GM12878 (cell line): ENCODE data around the gene F11. TPM values are rescaled to one million over a fixed set of nuclear protein-coding genes. Genes with fewer than 3 reads are reported as not detected.

ENCODE experiments used
- ATAC-seq: fragments of 200-7000 bp; cut with Tn5 transposase; 3 replicates; pipeline ENCODE4 v1.9.1; 2020; ENCODE audit warnings: mild to moderate bottlenecking, moderate library complexity
- BruUV-seq: library from RNA; stranded (reverse); fragments of 400-500 nt; replicated peaks from 2 replicates; lab custom pipeline; 2021; lab: Mats Ljungman, UMichigan
- CTCF ChIA-PET: fragments of 300-600 bp; sonication (Branson Sonifier 250); formaldehyde crosslinking; extraction: SDS; loops from one replicate; lab custom pipeline; 2021; ENCODE audit warnings: inconsistent platforms; lab: Yijun Ruan, JAX
- POLR2A ChIA-PET: fragments of 350-600 bp; formaldehyde crosslinking; extraction: SDS; loops from one replicate; lab custom pipeline; 2021; ENCODE audit warnings: inconsistent platforms; lab: Charles Lee
- RAD21 ChIA-PET: fragments of 300-600 bp; sonication (Branson Sonifier 250); formaldehyde crosslinking; loops from one replicate; lab custom pipeline; 2023; ENCODE audit warnings: antibody characterized with exemption; ENCODE audit not compliant: unreplicated experiment; lab: Charles Lee
- SMC1A ChIA-PET: fragments of 300-600 bp; sonication (Branson Sonifier 250); formaldehyde crosslinking; loops from one replicate; lab custom pipeline; 2023; ENCODE audit not compliant: unreplicated experiment, uncharacterized antibody; lab: Charles Lee
- DNase-seq: peaks from one replicate; pipeline ENCODE4 v3.0.0-alpha.2; 2011; ENCODE audit warnings: low read depth, low spot score
- FAIRE-seq: peaks from 3 replicates; lab custom pipeline; 2011; peaks lifted over from hg19 to GRCh38; lab: Jason Lieb, UNC
- H2AFZ ChIP-seq: 2 replicates; pipeline ENCODE4 v1.6.0; 2011; ENCODE audit warnings: low read depth, low read length, control low read depth; ENCODE audit not compliant: control insufficient read depth
- H3K27ac ChIP-seq: 2 replicates; pipeline ENCODE4 v1.5.1; 2011; ENCODE audit warnings: control low read depth; ENCODE audit not compliant: control insufficient read depth, insufficient read depth
- H3K27me3 ChIP-seq, 2 experiments: replicated peaks in 1 of 2; 2 replicates each; pipeline versions ENCODE4 v1.6.0 to v1.6.1; 2011; ENCODE audit warnings: low read length in 1 of 2; ENCODE audit not compliant: control insufficient read depth in 2 of 2, insufficient read depth in 2 of 2
- H3K36me3 ChIP-seq, 2 experiments: 2 replicates each; pipeline ENCODE4 v1.5.1; 2011; ENCODE audit warnings: low read length in 1 of 2; ENCODE audit not compliant: control insufficient read depth in 2 of 2, insufficient read depth in 2 of 2
- H3K4me1 ChIP-seq: 2 replicates; pipeline ENCODE4 v1.6.1; 2011; ENCODE audit warnings: mild to moderate bottlenecking, low read length, moderate library complexity, mixed read lengths; ENCODE audit not compliant: control insufficient read depth, insufficient read depth
- H3K4me2 ChIP-seq: 2 replicates; pipeline ENCODE4 v1.6.0; 2011; ENCODE audit warnings: control low read depth; ENCODE audit not compliant: control insufficient read depth, insufficient read depth
- H3K4me3 ChIP-seq: fragments of 200-600 bp; sonication (generic); 2 replicates; pipeline ENCODE4 v1.5.1; 2016
- H3K79me2 ChIP-seq: 2 replicates; pipeline ENCODE4 v1.6.0; 2011; ENCODE audit warnings: low read length; ENCODE audit not compliant: control insufficient read depth, insufficient read depth
- H3K9ac ChIP-seq: 2 replicates; pipeline ENCODE4 v1.8.0; 2011; ENCODE audit warnings: low read length, control low read depth, mixed read lengths; ENCODE audit not compliant: control insufficient read depth, insufficient read depth
- H3K9me3 ChIP-seq: replicated peaks from 3 replicates; pipeline ENCODE4 v1.5.1; 2011; ENCODE audit warnings: mild to moderate bottlenecking, low read length; ENCODE audit not compliant: control insufficient read depth, insufficient read depth
- H4K20me1 ChIP-seq: 2 replicates; pipeline ENCODE4 v1.6.0; 2011; ENCODE audit not compliant: control insufficient read depth, insufficient read depth
- BACH1 ChIP-seq: fragments of 450-650 bp; IDR thresholded peaks from 2 replicates; pipeline ENCODE4 v1.6.1; 2017; ENCODE audit warnings: mild to moderate bottlenecking, borderline replicate concordance
- POLR2AphosphoS5 ChIP-seq: IDR thresholded peaks from 2 replicates; pipeline ENCODE4 v1.6.1; 2011; ENCODE audit warnings: mild to moderate bottlenecking, low read length, inconsistent platforms
- ZNF207 ChIP-seq: fragments of 450-650 bp; IDR thresholded peaks from 2 replicates; pipeline ENCODE4 v1.6.1; 2014; ENCODE audit warnings: antibody characterized with exemption, mild to moderate bottlenecking, borderline replicate concordance
- whole genome bisulfite sequencing: methylation state at CpG from one replicate; pipeline ENCODE4 v1.1.6; 2016; ENCODE audit warnings: low lambda C conversion rate; ENCODE audit not compliant: insufficient replicate concordance, insufficient coverage; ENCODE audit errors: missing lambda C conversion rate; 5-methylcytosine and 5-hydroxymethylcytosine counted together
- in situ Hi-C: fragments of 300-500 bp; cut with MboI; formaldehyde crosslinking; loops from 9 replicates; pipeline ENCODE4 v1.14.3; 2018; ENCODE audit warnings: mixed read lengths
- intact Hi-C: fragments of 100-400 bp; cut with micrococcal nuclease; formaldehyde crosslinking; loops from one replicate; pipeline ENCODE4 v1.14.2; 2022; ENCODE audit not compliant: unreplicated experiment
- polyA plus RNA-seq, 11 experiments: library from polyadenylated mRNA; depleted of rRNA in 4 of 11; unstranded in 6 of 11; stranded (reverse) in 5 of 11; fragments of >200 nt; fragmentation: Nextera tagmentation in 4 of 11; fragmentation: Illumina TruSeq in 1 of 11; extraction: Ambion mirVana in 4 of 11; extraction: Trizol in 1 of 11; gene quantifications; 1 replicate in 1 of 11; 2 replicates in 10 of 11; pipeline versions ENCODE4 v1.2.1 to v1.2.3, GENCODE V29; 2011 to 2016; ENCODE audit warnings: inconsistent platforms in 2 of 11, missing spikeins in 2 of 11, low read depth in 1 of 11
- total RNA-seq, 4 experiments: library from RNA; depleted of rRNA in 3 of 4; stranded (reverse); fragments of >200 nt in 3 of 4; fragmentation: Illumina TruSeq in 1 of 4; extraction: Trizol in 1 of 4; gene quantifications; 2 replicates each; pipeline versions ENCODE4 v1.2.1 to v1.2.3, GENCODE V29; 2013 to 2021
- TF ChIP-seq, protein P1 (sequence below): fragments of 450-650 bp; IDR thresholded peaks from 2 replicates; pipeline ENCODE4 v1.6.1; 2016; ENCODE audit warnings: mild to moderate bottlenecking
- TF ChIP-seq, protein P2 (sequence below): IDR thresholded peaks from 2 replicates; pipeline ENCODE4 v1.6.1; 2012; ENCODE audit warnings: low read depth, low read length, improper control_type of control experiment
- TF ChIP-seq, protein P3 (sequence below): IDR thresholded peaks from 2 replicates; pipeline ENCODE4 v1.6.1; 2012; ENCODE audit warnings: low read length, inconsistent platforms

Gene F11
- total and polyA plus RNA-seq, 10 of the 15 experiments (the other 5 are each of a cell fraction or from before 2014, with no cell fraction given), result not detected

DNA sequence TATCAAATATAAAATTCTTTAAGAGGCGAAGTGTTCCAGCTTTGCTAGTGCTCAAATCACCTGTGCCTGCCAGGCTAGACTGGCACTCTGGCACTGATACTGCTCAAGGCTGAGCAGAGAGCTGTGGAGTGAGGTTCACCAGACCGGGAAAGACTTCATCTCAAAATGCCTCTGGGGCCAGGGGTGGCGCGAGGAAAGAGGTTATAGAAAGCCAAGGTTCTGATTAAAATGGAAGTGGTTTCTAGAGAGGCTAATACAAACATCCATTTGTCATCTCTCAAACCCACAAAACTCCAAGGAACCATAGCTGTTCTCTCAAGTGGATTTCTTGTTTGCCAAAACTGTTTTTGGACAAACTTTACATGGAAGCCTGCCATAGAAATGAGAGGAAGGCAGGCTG is 41.5 kb downstream of the F11 start:
- Histone ChIP-seq H3K4me1 (no peaks in the 10 kb centered on the region), H3K27ac (no peak overlapping the region), H3K27me3 (no peaks in the 10 kb centered on the region), H3K36me3 (no peaks in the 10 kb centered on the region), H3K9ac (no peak overlapping the region), H3K79me2 (no peaks in the 10 kb centered on the region), H2AFZ (no peak overlapping the region), H3K4me2 (no peak overlapping the region), H4K20me1 (no peaks in the 10 kb centered on the region), H3K4me3 (no peak overlapping the region), H3K9me3 (no peaks in the 10 kb centered on the region)
- TF ChIP-seq POLR2AphosphoS5 (no peak), ZNF207 (no peak), BACH1 (no peak)
- TF ChIP-seq, protein P1, sequence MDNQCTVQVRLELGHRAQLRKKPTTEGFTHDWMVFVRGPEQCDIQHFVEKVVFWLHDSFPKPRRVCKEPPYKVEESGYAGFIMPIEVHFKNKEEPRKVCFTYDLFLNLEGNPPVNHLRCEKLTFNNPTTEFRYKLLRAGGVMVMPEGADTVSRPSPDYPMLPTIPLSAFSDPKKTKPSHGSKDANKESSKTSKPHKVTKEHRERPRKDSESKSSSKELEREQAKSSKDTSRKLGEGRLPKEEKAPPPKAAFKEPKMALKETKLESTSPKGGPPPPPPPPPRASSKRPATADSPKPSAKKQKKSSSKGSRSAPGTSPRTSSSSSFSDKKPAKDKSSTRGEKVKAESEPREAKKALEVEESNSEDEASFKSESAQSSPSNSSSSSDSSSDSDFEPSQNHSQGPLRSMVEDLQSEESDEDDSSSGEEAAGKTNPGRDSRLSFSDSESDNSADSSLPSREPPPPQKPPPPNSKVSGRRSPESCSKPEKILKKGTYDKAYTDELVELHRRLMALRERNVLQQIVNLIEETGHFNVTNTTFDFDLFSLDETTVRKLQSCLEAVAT, result no peak
- TF ChIP-seq, protein P2, sequence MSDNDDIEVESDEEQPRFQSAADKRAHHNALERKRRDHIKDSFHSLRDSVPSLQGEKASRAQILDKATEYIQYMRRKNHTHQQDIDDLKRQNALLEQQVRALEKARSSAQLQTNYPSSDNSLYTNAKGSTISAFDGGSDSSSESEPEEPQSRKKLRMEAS, result no peak
- TF ChIP-seq, protein P3, sequence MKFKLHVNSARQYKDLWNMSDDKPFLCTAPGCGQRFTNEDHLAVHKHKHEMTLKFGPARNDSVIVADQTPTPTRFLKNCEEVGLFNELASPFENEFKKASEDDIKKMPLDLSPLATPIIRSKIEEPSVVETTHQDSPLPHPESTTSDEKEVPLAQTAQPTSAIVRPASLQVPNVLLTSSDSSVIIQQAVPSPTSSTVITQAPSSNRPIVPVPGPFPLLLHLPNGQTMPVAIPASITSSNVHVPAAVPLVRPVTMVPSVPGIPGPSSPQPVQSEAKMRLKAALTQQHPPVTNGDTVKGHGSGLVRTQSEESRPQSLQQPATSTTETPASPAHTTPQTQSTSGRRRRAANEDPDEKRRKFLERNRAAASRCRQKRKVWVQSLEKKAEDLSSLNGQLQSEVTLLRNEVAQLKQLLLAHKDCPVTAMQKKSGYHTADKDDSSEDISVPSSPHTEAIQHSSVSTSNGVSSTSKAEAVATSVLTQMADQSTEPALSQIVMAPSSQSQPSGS, result no peak
- SMC1A ChIA-PET, result interaction anchor here (0.9 kb wide), 1 partner anchor 11 kb away, joined by 3 read pairs; no protein-coding TSS in a partner anchor
- in situ Hi-C loops (no loop called here), intact Hi-C loops (no loop called here)
- DNase-seq (no peak), ATAC-seq (no peak), FAIRE-seq (no peak)
- POLR2A ChIA-PET, result no interaction called here
- CTCF ChIA-PET, result no interaction called here
- RAD21 ChIA-PET, result no interaction called here
- BruUV-seq, result no TSS peak
- WGBS, result 0% methylated on average over 4 of the region's 4 CpGs
